Measurements from ENCODE around the gene WDR93.
"Not testable (repeated sequence)": the region's sequence is repeated elsewhere in the genome, so short reads cannot be mapped to it uniquely, and the experiment has no call there.

Gene WDR93

GRCh38 chr15:89774492-89774891 is 83.9 kb downstream of the WDR93 start:
- DNase-seq, result no peak

GRCh38 chr15:89775815-89776214 is 85.2 kb downstream of the WDR93 start:
- no peak for DNase-seq

DNA sequence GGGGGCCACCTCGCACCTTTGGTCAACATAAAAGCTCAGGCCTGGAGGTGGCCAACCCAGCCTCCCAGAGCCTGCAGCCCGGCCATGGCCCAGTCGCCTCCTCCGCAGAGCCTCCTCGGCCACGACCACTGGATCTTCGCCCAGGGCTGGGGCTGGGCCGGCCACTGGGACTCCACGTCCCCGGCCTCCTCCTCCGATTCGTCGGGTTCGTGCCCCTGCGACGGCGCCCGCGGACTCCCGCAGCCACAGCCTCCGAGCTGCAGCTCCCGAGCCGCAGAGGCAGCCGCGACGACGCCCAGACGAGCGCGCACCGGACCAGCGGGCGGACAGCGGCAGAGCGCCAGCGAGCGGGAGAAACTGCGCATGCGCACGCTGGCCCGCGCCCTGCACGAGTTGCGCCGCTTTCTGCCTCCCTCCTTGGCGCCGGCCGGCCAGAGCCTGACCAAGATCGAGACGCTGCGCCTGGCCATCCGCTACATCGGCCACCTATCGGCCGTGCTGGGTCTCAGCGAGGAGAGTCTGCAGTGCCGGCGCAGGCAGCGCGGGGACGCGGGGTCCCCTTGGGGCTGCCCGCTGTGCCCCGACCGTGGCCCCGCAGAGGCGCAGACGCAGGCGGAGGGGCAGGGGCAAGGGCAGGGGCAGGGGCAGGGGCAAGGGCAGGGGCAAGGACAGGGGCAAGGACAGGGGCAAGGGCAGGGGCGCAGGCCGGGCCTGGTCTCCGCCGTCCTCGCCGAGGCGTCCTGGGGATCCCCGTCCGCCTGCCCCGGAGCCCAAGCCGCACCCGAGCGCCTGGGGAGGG is 85.9 kb downstream of the WDR93 start, which contains the start of gene MESP2:
TSS of gene MESP2 (plus strand) at position 59 of the 799 bp plus-strand sequence. CDS start at position 85, 26 bp downstream.
- peak; percentile 69 for DNase-seq

DNA sequence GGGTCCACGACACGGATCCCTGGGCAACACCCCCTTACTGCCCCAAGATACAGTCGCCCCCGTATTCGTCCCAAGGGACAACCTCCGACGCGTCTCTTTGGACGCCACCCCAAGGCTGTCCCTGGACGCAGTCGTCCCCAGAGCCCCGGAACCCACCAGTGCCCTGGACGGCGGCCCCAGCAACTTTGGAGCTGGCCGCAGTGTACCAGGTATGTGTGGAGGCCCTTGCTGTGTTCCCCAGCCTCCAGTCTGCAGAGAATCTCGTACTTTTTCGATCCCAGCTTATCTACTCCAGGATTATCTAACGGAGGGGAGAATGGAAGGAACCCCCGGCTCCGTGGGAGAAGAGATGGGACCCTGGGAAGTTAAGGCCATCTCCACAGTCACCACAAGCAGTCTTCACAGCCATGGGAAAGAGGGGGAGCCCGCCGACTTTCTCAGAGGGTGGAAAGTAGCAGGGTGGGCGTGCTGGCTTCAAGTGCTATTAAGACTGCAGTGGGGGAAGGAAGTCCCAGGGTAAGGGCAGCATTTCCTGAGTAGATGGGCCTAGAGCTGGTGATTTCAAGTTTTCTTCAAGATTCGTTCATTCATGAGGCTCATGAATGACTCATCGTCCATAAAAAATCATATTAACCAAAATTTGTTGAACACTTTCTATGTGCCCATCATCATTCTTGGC is 86.6 kb downstream of the WDR93 start:
- no peak for DNase-seq

- no peak for DNase-seq
These were observed 87.3 kb downstream of the WDR93 start for GRCh38 chr15:89777782-89778380.

- DNase-seq, result no peak
These were observed 88.2 kb downstream of the WDR93 start for GRCh38 chr15:89778861-89779260.

DNA sequence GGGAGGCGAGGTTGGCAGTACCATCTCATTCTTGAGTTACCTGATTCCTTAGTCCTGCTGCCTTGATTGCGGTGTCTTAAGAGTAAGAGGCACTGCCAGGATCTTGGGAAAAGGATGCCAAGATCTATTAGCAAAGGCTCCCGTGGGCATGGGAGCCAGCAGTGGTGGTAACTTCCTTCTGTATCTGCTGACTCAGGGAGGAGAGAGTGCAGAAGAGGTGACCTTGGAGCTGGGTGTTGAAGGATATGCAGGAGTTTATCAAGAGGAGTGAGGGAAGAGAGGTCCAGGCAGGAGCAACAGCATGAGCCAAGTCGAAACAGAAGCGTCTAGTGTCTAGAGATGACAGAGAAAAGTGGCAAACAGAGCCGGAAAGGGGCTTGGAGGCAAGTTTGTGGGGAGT is 90.0 kb downstream of the WDR93 start:
- no peak for DNase-seq

- peak; percentile 69 for DNase-seq
These were observed 90.4 kb downstream of the WDR93 start for GRCh38 chr15:89781055-89781454.

- peak; percentile 52 for DNase-seq
These were observed 91.4 kb downstream of the WDR93 start for GRCh38 chr15:89781891-89782618.

- not testable (repeated sequence) for DNase-seq
These were observed 92.0 kb downstream of the WDR93 start for GRCh38 chr15:89782619-89782950.

- DNase-seq, result no peak
These were observed 92.7 kb downstream of the WDR93 start for GRCh38 chr15:89783111-89783860.

DNA sequence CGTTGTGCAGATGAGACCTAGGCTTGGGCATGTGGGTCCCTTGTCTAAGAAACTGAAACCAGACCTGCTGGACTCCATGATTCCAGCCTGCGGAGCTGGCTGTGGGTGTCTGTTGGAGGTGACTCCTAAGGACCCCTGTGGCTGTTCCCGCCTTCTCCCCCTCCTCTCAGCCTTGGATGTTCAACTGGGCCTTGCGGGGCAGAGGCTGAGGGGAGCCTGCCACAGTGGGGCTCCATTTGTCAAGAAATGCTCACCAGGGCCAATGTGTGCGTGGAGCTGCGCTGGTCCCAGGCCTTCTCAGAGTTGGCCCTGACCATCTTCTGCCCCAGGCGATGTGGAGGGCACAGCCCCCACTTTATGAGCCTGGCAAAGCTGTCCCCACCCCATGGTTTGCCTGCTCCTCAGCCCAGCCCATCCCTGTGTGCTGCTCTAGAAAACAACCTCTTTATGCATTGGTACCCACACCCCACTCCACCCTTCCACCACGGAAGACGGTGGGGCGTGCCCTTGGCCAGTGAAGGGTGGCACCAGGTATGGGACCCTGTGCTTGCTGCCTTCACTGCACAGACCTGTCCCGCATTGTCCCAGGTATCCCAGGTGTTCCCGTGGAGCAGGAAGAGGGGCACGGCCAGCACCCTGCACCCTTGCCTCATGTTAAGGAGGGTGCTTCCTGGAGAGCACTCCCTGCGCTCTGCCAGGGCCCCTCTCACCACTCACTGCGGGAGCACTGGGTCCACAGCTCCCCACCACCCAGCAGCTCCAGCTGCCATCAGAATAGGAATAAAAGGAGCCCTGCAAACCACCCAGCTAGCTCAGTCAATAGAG is 93.5 kb downstream of the WDR93 start:
- no peak for DNase-seq

DNA sequence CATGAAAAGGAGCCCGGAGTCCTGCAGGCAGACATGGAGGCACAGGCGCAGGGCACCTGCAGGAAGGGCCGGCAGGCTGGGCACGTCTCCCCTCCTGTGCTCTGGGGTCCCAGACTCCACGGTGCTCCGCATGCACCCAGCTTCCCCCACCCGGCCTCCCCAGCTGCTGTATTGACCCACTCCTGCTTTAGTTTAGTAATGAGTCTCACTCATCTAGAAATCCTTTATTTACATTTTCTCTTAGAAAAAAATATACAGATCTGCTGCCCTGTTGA is 94.0 kb downstream of the WDR93 start:
- no peak for DNase-seq

GRCh38 chr15:89785064-89785773 is 94.6 kb downstream of the WDR93 start:
- no peak for DNase-seq

- no peak for DNase-seq
These were observed 95.1 kb downstream of the WDR93 start for GRCh38 chr15:89785774-89786140.

- DNase-seq, result no peak
These were observed 97.3 kb downstream of the WDR93 start for GRCh38 chr15:89787944-89788343.

DNA sequence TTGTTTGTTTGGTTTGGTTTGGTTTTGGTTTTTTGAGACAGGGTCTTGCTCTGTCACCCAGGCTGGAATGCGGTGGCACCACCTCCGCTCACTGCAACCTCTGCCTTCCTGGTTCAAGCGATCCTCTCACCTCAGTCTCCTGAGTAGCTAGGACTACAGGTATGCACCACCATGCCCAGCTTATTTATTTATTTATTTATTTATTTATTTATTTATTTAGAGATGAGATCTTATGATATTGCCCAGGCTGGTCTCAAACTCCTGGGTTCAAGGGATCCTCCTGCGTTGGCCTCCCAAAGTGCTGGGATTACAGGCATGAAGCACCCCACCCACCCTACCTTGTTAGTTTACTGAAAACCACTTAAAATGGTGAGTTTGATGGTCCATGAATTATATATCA is 98.0 kb downstream of the WDR93 start:
- DNase-seq, result not testable (repeated sequence)

DNA sequence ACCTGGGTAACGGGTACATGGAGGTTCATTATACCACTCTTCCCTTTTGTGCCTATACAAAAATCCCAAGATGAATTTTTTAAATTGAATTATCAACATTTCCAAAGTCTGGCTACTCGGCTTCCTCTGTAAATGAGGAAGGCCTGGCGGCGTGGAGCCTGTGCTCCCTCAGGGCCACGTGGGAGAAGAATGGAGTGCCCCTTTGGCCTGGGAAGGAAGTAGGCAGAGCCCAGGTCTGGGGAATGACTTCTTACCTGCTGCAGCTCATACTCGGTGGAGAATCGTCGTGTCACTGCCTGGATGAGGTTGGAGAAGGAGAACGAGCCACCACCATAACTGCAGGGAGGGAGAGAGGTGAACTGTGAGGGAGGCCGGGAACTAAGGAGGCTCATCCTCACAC is 99.6 kb downstream of the WDR93 start:
- DNase-seq, result no peak

- DNase-seq, result no peak
These were observed 100.0 kb downstream of the WDR93 start for GRCh38 chr15:89790661-89791060.

- DNase-seq, result no peak
These were observed 101.6 kb downstream of the WDR93 start for GRCh38 chr15:89792106-89792805.

All from CD4-positive, alpha-beta T cell treated with Interleukin-15 for 1 hour (primary cell).